NOMO-1 treated with DMSO at 0.1 percent for 48 hours (cell line): ENCODE results near the gene CNOT3.
"Not testable (repeated sequence)": the region's sequence is repeated elsewhere in the genome, so short reads cannot be mapped to it uniquely, and the experiment has no call there.

Experiments
- DNase-seq: peaks from one replicate; lab custom pipeline; 2025; ENCODE audit not compliant: unreplicated experiment; lab: John Stamatoyannopoulos, UW

CNOT3 gene

GRCh38 chr19:54137699-54138488 lies at the start of gene CNOT3:
TSS of gene CNOT3 (plus strand) at chr19:54137762. CDS start at chr19:54142979, 5,217 bp downstream.
- DNase-seq: no peak

DNA sequence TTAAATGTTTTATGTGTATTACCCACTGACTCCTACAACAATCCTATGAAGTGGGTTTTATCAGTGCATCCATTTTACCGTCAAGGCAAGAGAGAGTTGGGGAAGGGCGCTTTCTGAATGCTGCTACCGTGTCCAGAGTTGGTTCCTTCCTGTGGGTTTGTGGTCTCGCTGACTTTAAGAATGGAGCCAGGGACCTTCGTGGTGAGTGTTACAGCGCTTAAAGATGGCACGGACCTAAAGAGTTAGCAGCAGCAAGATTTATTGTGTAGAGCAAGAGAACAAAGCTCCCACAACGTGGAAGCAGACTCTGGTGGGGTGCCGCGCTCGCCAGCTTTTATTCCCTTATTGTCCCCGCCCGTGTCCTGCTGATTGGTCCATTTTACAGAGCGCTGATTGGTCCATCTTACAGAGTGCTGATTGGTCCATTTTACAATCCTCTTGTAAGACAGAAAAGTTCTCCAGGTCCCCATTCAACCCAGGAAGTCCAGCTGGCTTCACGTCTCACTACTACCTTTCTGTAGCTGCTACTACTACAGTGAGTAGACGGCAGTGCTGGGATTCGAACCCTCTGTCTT lies 43.0 kb upstream of the CNOT3 start:
- no peak for DNase-seq

- no peak for DNase-seq
Measured at GRCh38 chr19:54095136-54095858, 42.3 kb upstream of the CNOT3 start.

- peak; percentile 63 for DNase-seq
Measured at GRCh38 chr19:54095859-54096616, 41.5 kb upstream of the CNOT3 start.

GRCh38 chr19:54096617-54097106 lies 40.9 kb upstream of the CNOT3 start:
- peak; percentile 59 for DNase-seq

- DNase-seq: no peak
Measured at GRCh38 chr19:54099190-54099902, 38.2 kb upstream of the CNOT3 start.

DNA sequence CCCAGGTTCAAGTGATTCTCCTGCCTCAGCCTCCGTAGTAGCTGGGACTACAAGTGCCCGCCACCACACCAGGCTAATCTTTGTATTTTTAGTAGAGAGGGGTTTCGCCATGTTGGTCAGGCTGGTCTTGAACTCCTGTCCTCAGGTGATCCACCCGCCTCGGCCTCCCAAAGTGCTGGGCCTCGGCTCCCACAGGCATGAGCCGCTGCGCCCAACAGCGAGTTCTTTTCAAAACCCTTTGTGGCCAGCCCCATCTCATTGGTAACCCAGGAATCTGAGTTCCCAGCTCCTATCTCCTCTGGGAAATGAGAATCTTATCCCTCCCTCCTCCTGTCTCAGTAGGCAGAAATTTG lies 37.7 kb upstream of the CNOT3 start:
- not testable (repeated sequence) for DNase-seq

- DNase-seq: peak; percentile 14
Measured at GRCh38 chr19:54100561-54100960, 37.0 kb upstream of the CNOT3 start, which contains the start of gene OSCAR. TSS of gene OSCAR (minus strand) at chr19:54100803. CDS start at chr19:54100792, 11 bp downstream.

- peak; percentile 97 for DNase-seq
Measured at GRCh38 chr19:54102421-54103169, 35.0 kb upstream of the CNOT3 start, which contains the start of gene NDUFA3. TSS of gene NDUFA3 (plus strand) at chr19:54102855. CDS start at chr19:54102879, 24 bp downstream.

- DNase-seq: no peak
Measured at GRCh38 chr19:54104998-54105715, 32.4 kb upstream of the CNOT3 start.

DNA sequence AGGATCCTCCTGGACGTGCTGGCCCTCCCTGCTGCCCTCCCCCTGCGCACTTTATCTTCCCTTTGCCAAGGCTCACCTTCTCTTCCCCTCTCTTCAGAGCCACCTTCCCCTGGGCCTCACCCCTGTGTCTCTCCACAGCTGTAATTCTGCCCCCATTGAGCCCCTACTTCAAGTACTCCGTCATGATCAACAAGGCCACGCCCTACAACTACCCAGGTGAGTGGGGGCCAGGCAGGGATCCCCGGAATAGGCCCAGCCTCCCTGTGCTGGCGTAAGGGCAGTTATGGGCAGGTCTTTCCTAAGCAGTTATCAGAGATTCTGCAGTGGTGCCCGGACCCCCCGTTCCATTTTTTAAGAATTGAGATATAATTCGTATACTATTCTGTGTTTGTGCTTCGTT lies 31.8 kb upstream of the CNOT3 start:
- DNase-seq: no peak

DNA sequence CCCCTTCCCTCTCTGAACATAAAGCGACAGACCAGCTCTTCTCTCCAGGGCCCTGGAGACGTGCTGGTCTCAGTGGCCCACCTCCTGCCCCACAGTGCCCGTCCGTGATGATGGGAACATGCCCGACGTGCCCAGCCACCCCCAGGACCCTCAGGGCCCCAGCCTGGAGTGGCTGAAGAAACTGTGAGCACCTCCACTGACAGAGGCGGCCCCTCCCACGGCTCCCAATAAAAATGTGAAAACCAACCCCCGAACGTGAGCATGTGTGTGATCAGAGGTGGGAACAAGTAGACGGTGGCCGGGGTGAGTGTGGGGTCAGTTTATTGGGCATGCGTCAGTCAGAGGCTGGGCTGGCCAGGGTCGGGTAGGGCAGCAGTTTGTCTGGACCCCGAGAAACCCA lies 30.8 kb upstream of the CNOT3 start:
- no peak for DNase-seq

GRCh38 chr19:54107876-54108490 lies 29.6 kb upstream of the CNOT3 start:
- no peak for DNase-seq

DNA sequence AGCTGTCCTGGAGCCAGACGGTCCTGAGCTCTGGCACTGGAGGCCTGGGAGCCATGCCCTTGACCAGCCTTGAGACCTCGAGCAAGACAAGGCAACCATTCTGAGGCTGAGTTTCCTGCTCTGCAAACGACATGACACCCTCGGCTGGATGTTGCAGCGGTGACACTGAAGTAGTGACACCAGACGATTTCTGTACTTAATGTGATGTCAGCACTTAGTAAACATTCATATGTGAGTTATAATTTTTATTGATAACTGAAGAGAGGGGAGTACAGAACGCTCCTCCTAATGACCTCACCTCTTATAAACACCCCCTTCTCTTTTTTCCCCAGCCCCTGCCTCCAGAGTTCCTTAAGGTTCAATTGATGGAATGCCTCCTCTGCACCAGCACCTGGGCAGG lies 29.1 kb upstream of the CNOT3 start:
- no peak for DNase-seq

- DNase-seq: no peak
Measured at GRCh38 chr19:54109651-54110050, 27.9 kb upstream of the CNOT3 start.

DNA sequence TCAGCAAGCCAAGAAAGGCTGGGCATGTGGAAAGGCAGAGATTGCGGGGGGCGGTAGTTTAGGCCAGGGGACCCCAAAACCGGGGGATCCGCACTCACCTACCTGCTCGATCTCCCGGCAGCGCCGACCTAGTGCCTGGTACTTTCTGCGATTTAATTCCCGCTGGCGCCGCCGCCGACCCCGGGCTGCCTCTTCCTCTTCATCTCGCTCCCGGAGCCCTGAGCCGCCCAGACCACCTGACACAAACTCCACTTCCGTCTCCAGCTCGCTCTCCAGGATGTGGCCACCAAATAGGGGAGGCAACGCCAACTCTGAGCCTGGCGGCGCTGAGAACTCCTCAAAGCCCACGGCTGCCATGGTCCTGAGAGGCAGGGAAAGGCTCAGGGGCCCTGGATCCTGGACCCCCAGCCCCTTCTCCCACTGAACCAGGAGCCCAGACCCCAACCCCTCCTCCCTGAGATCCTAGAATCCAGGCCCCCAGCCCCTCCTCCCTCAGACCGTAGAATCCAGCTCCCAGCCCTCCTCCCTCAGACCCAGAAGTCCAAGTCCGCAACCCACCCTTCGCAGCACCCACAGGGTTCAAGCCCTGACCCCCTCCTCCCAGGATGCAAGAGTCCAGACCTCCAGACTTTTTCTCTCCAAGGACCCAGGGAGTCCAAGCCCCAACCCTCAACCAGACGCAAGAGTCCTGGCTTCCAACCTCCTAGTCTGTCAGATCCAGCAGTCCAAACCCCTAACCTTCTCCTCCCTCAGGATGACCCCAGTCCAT lies 23.0 kb upstream of the CNOT3 start:
- peak; percentile 66 for DNase-seq

DNA sequence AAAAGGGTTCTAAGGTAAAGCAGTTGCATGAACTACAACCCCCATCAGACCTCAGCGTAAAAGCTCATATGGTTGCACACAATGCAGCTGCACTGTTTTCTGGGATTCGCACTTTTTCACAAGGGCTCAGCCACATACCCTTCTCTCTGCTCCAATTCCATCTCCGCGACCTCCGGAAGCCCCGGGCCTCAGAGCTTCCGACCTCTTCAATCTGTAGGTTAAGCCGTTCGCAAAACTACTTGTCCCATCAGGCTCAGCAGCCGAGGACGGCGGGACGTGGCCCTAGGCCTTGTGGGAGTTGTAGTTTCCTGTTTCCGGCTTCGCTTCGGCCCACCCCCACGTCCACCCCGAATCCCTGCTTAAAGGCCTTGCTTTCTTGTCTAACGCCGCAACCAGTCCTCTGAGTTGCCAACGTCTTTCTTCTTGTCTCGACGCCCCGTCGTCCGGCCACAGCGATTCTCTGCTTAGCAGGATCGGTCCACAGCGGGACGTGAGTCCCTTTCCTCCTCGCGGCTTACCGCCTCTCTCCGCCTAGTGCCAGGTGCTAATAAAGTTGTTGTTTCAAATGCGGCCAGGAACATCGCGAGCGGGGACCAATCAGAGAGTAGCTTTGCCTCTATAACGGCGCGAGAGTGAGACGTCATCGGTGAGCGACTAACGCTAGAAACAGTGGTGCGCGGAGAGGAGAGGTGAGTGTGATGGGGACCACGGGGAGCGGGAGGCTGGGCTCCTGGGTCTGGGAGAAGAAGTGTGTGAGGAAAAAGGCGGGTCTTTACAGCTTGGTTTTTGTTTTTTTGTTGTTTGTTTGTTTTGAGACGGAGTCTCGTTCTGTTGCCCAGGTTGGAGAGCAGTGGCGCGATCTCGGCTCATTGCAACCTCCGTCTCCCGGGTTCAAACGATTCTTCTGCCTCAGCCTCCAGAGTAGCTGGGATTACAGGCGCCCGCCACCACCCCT lies 22.2 kb upstream of the CNOT3 start, which contains the start of the genes PRPF31 and TFPT:
Gene PRPF31, plus strand, starts transcription at position 646 of the 955 bp plus-strand sequence. CDS start 2,525 bp downstream, outside the sequence.
Gene TFPT, minus strand, starts transcription at position 549 of the 955 bp plus-strand sequence. Its CDS starts 388 bp downstream, at position 161.
- DNase-seq: peak; percentile 98
